NOMO-1 treated with DMSO at 0.1 percent for 48 hours (cell line): ENCODE measurements around the gene NPR1.
A peak's percentile ranks its signal among the peaks of the same experiment; 100 is the strongest.
"Not testable (repeated sequence)": the region's sequence is repeated elsewhere in the genome, so short reads cannot be mapped to it uniquely, and the experiment has no call there.

Experiments
- DNase-seq: peaks from one replicate; lab custom pipeline; 2025; ENCODE audit not compliant: unreplicated experiment; lab: John Stamatoyannopoulos, UW

Gene NPR1

DNA sequence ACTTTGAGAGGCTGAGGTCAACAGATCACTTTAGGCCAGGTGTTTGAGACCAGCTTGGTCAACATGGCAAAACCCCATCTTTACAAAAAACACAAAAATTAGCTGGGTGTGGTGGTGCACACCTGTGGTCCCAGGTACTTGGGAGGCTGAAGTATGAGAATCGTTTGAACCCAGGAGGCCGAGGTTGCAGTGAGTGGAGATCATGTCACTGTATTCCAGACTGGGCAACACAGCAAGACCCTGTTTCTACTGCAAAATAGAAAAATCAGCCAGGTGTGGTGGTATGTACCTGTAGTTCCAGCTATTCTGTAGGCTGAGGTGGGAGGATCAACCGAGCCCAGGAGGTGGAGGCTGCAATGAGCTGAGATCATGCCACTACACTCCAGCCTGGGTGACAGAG is 45.2 kb downstream of the NPR1 start:
- DNase-seq: no peak

DNA sequence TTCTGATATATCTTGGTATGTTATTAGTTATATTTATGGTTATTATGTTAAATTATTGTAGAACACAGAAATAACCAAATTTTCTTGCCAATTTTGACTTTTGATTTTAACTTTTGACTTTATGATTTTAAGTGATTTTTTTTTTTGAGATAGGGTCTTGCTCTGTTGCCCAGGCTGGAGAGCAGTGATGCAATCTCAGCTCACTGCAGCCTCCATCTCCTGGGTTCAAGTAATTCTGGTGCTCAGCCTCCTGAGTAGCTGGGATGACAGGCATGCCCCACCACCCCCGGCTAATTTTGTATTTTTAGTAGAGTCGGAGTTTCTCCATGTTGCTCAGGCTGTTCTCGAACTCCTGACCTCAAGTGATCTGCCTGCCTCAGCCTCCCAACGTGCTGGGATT is 46.1 kb downstream of the NPR1 start:
- not testable (repeated sequence) for DNase-seq

DNA sequence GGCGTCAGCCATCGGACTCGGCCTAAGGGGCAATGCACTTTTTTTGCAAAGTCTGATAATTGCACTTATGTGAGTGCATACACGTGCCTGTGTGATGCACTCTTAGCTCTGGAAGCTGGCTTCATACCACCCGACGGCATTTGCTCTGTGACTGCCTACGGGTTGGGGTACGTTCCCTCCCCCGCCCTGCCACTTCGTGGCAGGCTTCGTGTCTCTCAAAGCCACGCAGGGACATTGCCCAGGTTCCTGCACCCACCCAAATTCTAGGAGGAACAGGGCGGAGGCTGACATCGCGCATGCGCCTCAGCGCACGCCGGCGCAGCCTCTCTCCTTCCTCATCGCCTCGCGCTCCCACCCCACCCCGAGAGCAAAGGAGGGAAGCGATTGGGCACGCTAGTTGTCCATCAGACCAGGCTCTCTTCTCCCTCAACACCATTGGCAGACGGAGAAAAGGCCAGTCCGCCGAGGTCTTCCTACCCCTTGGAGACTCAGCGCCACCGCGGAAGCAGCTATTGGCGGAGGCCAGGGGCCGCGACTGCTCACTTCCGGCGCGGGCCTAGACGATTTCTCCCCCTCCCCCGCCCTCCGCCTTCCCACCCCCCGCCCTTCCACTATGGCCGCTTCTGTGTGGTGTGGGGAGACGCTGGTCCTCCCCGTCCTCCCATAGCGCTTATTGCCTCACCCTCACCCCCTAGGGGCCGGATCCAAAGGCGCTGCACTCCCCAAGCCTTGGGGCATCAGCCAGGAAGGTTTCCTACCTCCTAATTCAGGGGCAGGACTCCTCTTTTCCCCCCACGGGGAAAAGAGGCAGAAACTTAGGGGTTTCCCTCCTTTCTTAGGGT is 49.2 kb downstream of the NPR1 start, which contains the start of gene INTS3:
TSS of gene INTS3 (plus strand) at position 588 of the 842 bp plus-strand sequence. CDS start 585 bp downstream, outside the sequence.
- DNase-seq: peak; percentile 99

DNA sequence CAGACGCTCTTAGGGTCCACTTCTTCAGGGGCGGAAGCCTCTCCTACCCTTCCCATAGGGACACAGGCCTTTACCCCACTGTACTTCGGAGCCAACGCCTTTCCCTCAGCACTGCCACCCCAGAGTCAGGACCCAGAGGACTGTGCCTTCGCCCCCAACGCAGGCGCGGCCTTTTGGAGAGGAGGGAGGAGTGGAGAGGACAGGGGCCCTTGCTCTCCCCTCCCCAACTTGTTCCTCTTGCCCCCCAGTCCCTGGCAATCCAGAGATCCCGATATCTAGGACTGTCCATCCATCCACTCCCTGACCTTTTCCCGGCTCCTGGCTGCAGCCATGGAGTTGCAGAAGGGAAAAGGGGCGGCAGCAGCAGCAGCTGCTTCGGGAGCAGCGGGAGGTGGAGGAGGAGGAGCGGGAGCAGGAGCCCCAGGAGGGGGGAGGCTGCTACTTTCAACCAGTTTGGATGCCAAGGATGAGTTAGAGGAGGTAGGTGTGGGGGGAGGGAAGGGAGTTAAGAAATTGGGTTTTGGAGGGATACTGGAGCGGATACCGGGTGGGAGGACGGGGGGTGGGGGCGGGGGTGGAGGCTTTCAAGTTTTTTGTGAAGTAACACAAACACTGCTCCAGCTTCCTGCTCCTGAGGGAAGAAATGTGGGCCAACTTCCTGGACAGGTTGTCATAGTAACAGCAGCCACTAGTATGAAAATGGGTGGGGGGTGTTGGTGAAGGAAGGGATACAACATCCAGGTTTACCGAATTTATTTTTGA is 50.0 kb downstream of the NPR1 start:
- no peak for DNase-seq

DNA sequence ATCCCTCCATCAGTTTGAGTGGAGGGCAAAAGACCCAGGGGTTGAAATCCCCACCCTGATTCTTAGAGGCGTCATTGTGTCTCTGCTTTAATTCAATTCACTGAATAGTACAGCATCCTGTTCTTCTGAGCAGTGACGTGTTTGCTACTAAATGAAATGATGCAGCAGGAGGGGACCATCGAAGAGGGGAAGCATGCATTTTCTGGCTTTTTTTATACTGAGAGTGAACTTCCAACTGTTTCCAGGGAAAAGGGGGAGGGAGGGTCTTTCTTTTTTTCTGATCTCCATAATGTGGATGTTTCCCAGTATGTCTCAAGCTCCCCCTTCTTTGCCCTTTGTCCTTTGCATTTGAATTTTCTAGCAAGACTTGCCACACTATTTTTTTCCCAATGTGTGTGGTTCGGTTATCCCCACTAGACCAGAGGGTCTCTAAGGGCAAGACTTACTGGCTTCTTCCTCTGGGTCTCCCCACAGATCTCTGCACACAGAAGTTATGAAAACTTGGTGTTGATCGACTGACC is 52.0 kb downstream of the NPR1 start:
- DNase-seq: no peak

DNA sequence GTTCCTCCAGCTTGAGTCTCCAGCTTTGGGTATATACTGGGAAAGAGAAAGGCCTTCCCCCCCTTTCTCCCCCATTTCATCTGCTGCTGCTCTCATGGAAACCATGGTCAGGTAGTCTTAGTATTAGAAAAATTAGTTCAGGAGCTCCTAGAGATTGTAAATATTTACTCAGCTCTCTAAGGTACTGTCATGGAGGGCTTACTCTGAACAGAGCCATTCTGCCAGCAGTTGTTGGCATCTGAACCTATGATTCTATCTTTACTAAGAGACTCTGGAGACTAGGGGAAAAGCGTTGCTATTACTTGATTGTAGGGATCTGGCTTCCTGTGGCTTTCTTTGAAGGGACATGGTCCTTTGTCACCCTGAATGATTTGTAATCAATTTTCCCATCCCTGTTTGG is 55.5 kb downstream of the NPR1 start:
- DNase-seq: no peak

DNA sequence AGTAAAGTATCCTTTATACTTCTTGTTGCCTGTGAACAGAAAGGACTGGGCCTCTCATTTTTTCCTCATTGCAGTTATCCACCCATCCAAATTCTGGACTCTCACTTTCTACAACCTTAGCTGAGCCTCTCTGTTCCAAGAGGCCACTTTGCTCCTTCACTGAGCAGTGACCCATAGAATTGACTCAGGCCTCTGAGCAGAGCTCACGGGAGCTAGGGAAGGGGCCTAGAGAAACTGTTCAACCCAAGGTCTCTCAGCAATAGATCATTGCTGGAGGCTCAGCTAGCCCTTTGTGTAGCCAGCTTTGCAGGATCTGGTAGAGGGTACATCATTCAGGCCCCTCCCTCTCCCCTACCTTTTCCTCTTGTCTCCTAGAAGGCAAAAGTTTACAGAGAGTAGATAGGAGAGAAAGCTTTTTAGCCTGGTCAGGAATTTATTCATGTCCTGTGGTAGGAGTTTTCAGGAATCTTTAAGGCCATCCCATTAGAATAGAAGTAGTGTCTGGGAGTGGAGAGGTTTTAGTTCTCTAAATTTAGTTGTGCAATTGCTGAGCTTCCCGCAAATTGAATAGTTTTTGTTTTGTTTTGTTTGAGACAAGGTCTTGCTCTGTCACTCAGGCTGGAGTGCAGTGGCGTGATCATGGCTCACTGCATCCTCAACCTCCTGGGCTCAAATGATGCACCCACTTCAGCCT is 56.1 kb downstream of the NPR1 start:
- DNase-seq: peak; percentile 58

DNA sequence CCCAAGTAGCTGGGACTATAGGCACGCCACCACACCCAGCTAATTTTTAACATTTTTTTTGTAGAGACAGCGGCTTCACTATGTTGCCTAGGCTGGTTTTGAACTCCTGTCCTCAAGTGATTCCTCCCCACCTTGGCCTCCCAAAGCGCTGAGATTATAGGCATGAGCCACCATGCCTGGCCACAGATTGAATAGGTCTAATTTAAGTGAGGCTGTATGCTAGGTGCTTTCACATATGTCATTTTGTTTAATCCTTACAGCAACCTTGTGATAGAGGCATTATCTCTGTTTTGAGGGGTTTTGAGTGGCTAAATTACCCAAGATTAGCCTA is 56.6 kb downstream of the NPR1 start:
- DNase-seq: no peak

DNA sequence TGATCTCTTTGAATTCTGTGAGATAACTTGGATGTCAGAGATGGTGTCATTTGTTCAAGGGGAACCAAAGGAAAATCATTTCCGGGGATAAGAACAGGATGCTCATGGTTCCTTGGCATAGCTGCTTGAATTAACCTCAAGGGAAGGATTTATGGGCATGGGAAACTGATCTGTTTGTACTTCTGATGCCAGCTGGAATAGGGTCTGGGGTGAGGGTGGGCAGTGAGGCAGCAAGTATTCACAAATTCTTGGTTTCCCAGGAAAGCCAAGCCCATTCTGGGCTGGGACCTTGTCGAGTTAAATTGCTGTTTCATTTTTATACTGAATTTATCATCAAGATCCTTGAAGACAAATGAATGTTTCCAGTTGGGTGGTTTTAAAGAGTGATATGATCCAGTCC is 63.5 kb downstream of the NPR1 start:
- DNase-seq: no peak

DNA sequence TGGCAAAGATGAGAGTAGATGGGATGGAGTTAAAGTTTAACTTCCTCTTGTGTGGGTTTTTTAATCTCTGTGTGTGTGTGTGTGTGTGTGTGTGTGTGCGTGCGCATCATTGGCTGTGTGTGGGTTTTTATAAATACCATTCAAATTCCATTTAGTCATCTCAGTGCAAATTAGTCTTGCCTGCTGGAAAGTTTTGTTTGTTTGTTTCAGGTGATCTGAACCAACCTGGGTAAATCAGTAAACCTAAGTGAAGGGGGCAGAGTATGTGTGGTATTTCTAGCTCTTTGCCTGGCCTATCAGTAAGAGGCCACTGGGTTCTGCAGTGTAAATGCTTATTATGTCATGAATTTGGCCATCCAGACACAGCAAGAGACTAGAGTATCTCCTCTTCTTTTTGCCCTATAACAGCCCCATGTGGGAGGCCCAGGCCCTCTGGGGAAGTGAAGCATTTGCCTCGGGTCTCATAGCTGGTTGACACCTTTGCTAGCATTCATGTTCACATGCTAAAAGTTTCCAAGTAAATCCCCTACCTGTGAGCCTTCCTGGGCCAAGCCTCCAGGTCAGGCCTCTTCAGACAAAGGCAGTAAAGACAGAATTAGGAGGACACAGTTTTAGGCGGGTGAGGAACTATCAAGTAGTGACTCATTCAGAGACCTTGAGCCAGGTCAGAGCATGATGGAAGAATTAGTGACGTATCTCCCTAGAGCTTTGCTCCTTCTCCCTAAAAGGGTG is 64.1 kb downstream of the NPR1 start:
- peak; percentile 42 for DNase-seq
